GM13977 (cell line): ENCODE data around the gene CERS4.
"Not testable (repeated sequence)": the region's sequence is repeated elsewhere in the genome, so short reads cannot be mapped to it uniquely, and the experiment has no call there.

Source experiments
- DNase-seq: peaks from one replicate; pipeline ENCODE4 v3.0.0; 2012; ENCODE audit warnings: low spot score
- CTCF ChIP-seq: IDR thresholded peaks from 2 replicates; pipeline ENCODE4 v1.5.1; 2012; ENCODE audit warnings: mild to moderate bottlenecking, control low read depth; ENCODE audit not compliant: insufficient read depth; ENCODE audit errors: extremely low read depth, missing control alignments
- in situ Hi-C: fragments of 300-500 bp; cut with MboI; formaldehyde crosslinking; loops from one replicate; pipeline ENCODE4 v1.12.0; 2022; ENCODE audit warnings: low sequenced_read_pairs, low pct_unique_long_range_greater_than_20kb, mixed read lengths, inconsistent platforms; ENCODE audit not compliant: unreplicated experiment

CERS4 gene

GRCh38 chr19:8212212-8212611 lies 3.0 kb downstream of the CERS4 start:
- in situ Hi-C loops: no loop called here

GRCh38 chr19:8212916-8213315 lies 3.7 kb downstream of the CERS4 start:
- TF ChIP-seq CTCF: no peak
- in situ Hi-C loops: no loop called here
- no peak for DNase-seq

More at GRCh38 chr19:8212212-8212611, 3.0 kb downstream of the CERS4 start:
- no peak for TF ChIP-seq CTCF
- no peak for DNase-seq

GRCh38 chr19:8213827-8214672 lies 4.9 kb downstream of the CERS4 start:
- in situ Hi-C loops: no loop called here
- TF ChIP-seq CTCF: no peak

GRCh38 chr19:8214802-8215201 lies 5.6 kb downstream of the CERS4 start:
- TF ChIP-seq CTCF: no peak
- in situ Hi-C loops: no loop called here
- no peak for DNase-seq

More at GRCh38 chr19:8213827-8214672, 4.9 kb downstream of the CERS4 start:
- DNase-seq: no peak

- no peak for DNase-seq
- TF ChIP-seq CTCF: no peak
- in situ Hi-C loops: no loop called here
Measured at GRCh38 chr19:8215783-8216182, 6.6 kb downstream of the CERS4 start.

- no peak for TF ChIP-seq CTCF
- in situ Hi-C loops: no loop called here
- no peak for DNase-seq
Measured at GRCh38 chr19:8216357-8216756, 7.2 kb downstream of the CERS4 start.

- in situ Hi-C loops, DNase-seq: not testable (repeated sequence)
Measured at GRCh38 chr19:8218127-8218526, 9.0 kb downstream of the CERS4 start.
